Measurements from ENCODE around the gene TMEM161B. TPM values are rescaled to one million over a fixed set of nuclear protein-coding genes. Genes with fewer than 3 reads are reported as not detected.
A peak's percentile ranks its signal among the peaks of the same experiment; 100 is the strongest.

The TMEM161B gene
- total and polyA plus RNA-seq, 2 of the 13 experiments (the other 11 are each of a cell fraction or from before 2014, with no cell fraction given) = 15.0 to 22.1 TPM

- no peak for TF ChIP-seq SOX6 (IDR thresholded peaks at IDR 0.05)
- TF ChIP-seq SOX6 (CRISPR knock-in tag; IDR thresholded peaks at IDR 0.05) = peak; percentile 69
- no peak for TF ChIP-seq ZFP36L2 (CRISPR knock-in tag; IDR thresholded peaks at IDR 0.05)
- TF ChIP-seq ZNF850 (CRISPR knock-in tag; conservative IDR thresholded peaks at IDR 0.05) = no peak
- TF ChIP-seq ZNF772 (CRISPR knock-in tag; IDR thresholded peaks at IDR 0.05) = peak; percentile 57; the same call in 1 of the 2 replicates
- TF ChIP-seq ZNF605 (CRISPR knock-in tag; IDR thresholded peaks at IDR 0.05) = peak; percentile 61; the same call in 1 of the 2 replicates
- TF ChIP-seq ZSCAN30 (CRISPR knock-in tag; IDR thresholded peaks at IDR 0.05) = no peak
- no peak for TF ChIP-seq NFKBIZ (CRISPR knock-in tag; IDR thresholded peaks at IDR 0.05)
- TF ChIP-seq ZBTB40 (IDR thresholded peaks at IDR 0.05) = peak; percentile 74
- TF ChIP-seq ZBTB40 (CRISPR knock-in tag; IDR thresholded peaks at IDR 0.05) = 0 out of 2 replicates have a peak, but pooled peaks have one; percentile 24
- peak; percentile 63; the same call in 1 of the 2 replicates for TF ChIP-seq ZNF547 (CRISPR knock-in tag; IDR thresholded peaks at IDR 0.05)
- TF ChIP-seq ZNF563 (CRISPR knock-in tag; IDR thresholded peaks at IDR 0.05) = 0 out of 2 replicates have a peak, but pooled peaks have one; percentile 69
- TF ChIP-seq PLRG1 (conservative IDR thresholded peaks at IDR 0.05) = no peak
- TF ChIP-seq ZNF281 (CRISPR knock-in tag; IDR thresholded peaks at IDR 0.05; ENCODE audit: borderline replicate concordance) = no peak
- TF ChIP-seq ZNF770 (CRISPR knock-in tag; IDR thresholded peaks at IDR 0.05) = 0 out of 2 replicates have a peak, but pooled peaks have one; percentile 23
- peak; percentile 53; the same call in 1 of the 2 replicates for TF ChIP-seq ZNF263 (CRISPR knock-in tag; IDR thresholded peaks at IDR 0.05)
Measured at GRCh38 chr5:88268385-88269184, at the start of gene TMEM161B (continued).

Data from HepG2 (cell line).